HG03066 (cell line): ENCODE data around the gene RTF1.

Experiments
- ATAC-seq: cut with Tn5 transposase; IDR thresholded peaks from one replicate; pipeline ENCODE4 v1.9.1; 2021; ENCODE audit warnings: low read depth; ENCODE audit not compliant: unreplicated experiment

Gene RTF1

GRCh38 chr15:41502795-41503668 lies 86.1 kb downstream of the RTF1 start:
- ATAC-seq: no peak

- no peak for ATAC-seq
These were observed 86.7 kb downstream of the RTF1 start for GRCh38 chr15:41503669-41504010.

DNA sequence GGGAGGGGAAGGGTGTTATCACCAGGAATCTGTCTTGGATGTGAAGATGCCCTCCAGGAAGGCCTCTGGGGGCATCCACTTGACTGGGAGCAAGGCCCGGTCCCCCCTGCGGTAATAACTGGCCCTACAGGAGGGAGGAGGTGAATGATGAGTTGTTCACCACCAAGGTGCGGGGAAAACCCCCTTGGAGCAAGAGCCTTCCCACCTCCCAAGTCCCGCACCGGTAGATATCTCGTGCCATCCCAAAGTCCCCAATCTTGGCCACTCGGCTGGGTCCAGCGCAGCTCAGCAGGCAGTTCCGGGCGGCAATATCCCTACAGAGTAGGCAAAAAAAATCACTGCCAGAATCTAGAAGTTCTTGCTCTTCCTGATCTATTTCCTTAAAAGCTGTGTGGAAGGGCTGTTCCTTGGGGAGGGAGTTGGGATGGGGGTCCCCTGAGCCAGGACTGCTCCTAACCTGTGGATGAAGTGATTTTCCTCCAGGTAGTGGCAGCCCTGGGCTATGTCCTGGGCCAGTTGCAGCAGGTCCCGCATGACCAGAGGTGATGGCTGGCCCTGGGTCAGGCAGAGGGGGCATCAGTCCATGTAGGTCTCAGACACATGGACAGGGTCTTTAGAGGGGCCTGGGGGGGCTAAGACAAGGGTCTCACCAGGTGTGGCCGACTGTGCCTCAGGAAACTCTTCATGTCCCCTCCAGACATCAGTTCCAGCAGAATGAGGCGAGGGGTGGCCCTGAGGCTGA lies 88.0 kb downstream of the RTF1 start:
- ATAC-seq: no peak

- no peak for ATAC-seq
These were observed 88.9 kb downstream of the RTF1 start for GRCh38 chr15:41505776-41506175.

DNA sequence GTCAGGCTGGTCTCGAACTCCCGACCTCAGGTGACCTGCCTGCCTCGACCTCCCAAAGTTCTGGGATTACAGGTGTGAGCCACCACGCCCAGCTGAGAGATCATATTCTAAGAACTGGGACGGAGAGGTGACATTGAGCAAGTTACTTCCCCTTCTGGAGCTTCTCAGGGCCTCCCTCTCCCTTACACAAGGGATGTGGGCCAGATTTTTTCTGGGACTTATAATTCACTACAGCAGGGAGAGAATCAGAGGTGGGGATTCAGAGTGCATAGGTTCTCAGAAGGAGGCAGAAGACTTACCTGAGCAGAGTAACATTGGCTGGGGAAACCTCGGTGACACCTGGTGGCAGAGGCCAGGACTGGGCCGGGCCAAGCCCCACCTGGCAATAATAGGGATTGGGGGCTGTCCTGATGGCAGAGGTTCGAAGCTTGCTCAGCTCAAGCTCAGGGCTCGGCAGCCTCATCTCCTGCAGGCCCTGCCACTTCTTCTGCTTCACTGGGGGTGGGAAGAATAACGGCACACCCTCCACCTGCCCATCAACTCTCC lies 90.0 kb downstream of the RTF1 start:
- no peak for ATAC-seq

DNA sequence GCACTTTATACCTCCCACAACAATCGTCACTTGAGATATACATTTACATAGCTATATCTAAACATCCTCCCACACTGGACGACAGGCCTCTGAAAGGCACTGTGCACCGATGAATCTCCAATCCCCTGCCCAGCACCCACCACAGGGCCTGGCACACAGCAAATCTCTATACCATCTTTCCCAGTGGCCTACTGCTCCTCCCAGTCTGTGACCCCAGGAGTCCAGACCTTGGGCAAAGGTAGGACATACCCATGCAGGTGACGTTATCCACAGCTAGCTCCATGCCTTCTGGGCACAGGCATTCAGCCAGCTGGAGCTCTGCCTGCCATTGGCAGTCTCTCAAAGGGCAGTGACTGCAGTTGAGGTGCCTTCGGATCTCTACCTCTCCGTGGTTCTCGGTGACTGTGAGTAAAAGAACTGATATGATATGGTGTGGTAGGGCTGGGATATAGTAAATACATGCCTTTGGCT lies 91.0 kb downstream of the RTF1 start:
- ATAC-seq: no peak

GRCh38 chr15:41510728-41511127 lies 93.8 kb downstream of the RTF1 start:
- no peak for ATAC-seq

- ATAC-seq: no peak
These were observed 94.5 kb downstream of the RTF1 start for GRCh38 chr15:41511331-41511898.

GRCh38 chr15:41511899-41512369 lies 95.0 kb downstream of the RTF1 start:
- ATAC-seq: no peak

DNA sequence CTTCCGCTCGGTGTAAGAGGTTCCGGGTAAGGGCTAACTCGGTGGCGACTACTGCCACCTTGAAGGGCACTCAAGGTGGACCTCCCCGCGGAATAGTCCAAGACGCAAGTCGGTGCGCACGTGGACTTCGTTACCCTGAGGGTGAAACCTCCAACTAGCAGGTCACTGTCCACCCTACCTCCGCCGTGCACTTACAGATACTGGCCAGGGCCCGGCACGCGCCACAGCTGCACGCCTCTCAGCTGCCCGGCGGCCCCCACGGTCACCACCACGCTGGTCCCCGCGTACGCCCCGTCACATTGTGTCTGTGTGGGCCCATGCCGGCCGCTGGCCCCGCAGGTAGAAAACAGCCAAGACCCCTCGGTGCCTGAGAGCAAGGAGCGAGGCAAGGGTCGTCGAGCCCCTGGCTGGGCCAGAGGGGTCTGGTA lies 95.6 kb downstream of the RTF1 start:
- no peak for ATAC-seq

DNA sequence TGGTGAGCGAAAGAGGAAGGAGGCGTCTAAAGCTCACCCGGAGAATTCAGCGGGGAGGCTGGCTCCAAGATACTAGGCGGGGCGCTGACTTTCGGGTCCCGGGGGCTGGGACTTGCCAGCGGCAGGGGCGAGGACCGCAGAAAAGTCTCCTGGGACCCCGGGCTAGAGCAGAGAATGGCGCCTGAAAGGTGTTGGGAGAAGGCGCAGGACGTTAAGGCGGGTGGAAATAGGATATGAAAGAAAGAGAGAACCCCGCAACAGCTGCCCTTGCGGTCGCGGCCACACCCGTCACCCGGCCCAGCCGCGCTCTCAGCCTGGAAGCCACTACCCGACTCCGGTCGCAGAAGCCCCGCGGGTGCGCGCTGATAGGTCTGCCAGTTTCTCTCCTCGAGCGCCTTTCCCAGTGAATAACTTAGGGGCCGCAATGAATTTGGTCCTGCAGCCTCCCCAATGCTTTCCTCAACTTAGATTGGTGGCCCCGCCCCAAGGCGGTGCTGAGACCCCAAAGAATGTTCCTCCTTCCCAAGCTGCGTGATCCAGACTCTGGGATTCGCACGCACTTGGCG lies 96.1 kb downstream of the RTF1 start:
- no peak for ATAC-seq

GRCh38 chr15:41513506-41514227 lies 96.8 kb downstream of the RTF1 start, which contains the start of gene LTK:
Gene LTK (minus strand): TSS chr15:41513827. CDS start chr15:41513709, 118 bp downstream.
- ATAC-seq: no peak

DNA sequence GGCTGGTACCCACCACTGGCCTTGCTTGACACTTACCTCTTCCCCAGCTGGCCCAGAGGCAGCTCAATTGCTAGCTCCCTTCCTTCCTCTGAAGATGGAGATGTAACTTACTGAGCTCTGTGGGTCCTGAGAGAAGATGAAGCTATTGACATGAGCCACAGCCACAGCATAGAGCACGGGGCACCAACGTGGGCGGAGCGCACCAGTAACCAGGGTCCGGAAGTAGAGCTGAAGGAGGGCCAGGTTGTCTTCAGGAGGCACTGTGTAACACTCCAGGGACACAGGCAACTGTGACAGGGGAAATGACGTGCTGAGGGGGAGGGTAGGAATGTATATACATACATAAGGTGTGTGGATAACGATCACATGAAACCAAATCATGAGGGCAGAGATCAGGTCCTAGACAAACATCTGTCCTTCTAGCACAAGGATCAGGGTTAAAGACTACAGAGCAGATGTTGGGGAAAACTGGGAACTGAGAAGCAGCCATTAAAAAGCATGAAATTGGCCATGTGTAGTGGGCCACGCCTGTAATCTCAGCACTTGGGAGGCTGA lies 101.1 kb downstream of the RTF1 start:
- ATAC-seq: no peak

DNA sequence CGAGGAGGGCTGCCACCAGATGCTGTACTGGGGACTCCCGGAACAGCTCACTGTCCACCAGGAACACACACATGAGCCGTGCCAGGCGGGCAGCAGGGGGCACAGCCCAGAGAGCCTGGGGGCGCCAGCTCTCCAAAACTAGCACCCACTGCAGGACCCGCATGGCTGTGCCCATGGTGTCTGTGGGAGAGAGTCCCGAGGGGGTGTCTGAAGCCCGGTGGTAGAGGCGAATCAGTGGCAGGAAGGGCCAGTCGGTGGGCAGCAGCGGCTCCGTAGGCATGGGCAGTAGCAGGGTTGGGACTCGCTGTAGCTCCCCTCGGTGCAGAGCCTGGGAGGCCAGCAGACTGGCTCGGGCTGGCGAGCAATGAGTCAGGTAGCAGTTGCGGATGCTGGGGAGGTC lies 103.7 kb downstream of the RTF1 start:
- ATAC-seq: no peak

- no peak for ATAC-seq
These were observed 104.7 kb downstream of the RTF1 start for GRCh38 chr15:41521614-41522013.

DNA sequence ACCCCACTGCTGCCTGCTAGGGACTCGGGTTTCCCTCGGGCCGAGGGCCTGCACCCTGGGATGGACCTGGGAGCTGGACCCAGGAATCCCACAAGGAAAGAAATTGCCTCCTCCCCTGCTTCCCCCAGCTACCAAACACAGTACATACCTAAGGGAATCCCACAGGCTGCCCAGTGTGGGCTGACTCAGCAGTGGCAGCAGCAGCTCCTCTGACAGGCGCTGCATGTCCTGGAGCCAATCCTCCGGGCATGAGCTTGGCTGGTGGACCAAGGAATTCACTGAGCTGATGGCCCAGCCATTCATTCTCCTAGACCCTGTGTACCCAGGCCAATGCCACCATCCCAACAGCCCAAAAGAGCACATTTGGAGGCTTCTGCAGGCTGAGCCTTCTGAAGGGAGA lies 106.2 kb downstream of the RTF1 start:
- ATAC-seq: no peak

GRCh38 chr15:41530363-41530956 lies 113.6 kb downstream of the RTF1 start:
- no peak for ATAC-seq
